Measurements from ENCODE around the gene CFAP92.
A peak's percentile ranks its signal among the peaks of the same experiment; 100 is the strongest.
"Not testable (repeated sequence)": the region's sequence is repeated elsewhere in the genome, so short reads cannot be mapped to it uniquely, and the experiment has no call there.

Gene CFAP92

DNA sequence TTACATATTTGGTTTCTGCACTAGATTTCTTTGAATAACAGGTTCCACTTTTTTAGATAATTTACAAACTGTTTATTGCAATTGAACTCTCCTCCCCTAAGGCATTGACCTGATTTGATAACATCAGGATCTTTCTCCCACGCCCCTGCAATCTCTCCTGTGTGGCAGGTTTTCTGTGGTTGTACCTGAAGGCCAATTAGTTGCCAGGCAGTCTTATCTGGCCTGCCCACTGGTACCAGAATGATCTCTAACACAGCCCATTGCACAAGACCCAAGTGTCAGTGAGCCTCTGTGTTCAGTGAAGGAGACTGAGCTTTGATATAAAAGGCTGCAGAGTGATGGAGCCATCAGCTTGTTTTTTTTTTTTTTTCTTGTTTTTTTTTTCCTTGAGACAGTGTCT, 111.2 kb downstream of the CFAP92 start:
- POLR2A ChIA-PET (ENCODE audit: low non-redundant PET): no interaction called here
- DNase-seq (ENCODE audit: low spot score): no peak
- no peak overlapping the region for H3K27ac ChIP-seq
- CTCF ChIA-PET: no interaction called here
- TF ChIP-seq, protein P1, sequence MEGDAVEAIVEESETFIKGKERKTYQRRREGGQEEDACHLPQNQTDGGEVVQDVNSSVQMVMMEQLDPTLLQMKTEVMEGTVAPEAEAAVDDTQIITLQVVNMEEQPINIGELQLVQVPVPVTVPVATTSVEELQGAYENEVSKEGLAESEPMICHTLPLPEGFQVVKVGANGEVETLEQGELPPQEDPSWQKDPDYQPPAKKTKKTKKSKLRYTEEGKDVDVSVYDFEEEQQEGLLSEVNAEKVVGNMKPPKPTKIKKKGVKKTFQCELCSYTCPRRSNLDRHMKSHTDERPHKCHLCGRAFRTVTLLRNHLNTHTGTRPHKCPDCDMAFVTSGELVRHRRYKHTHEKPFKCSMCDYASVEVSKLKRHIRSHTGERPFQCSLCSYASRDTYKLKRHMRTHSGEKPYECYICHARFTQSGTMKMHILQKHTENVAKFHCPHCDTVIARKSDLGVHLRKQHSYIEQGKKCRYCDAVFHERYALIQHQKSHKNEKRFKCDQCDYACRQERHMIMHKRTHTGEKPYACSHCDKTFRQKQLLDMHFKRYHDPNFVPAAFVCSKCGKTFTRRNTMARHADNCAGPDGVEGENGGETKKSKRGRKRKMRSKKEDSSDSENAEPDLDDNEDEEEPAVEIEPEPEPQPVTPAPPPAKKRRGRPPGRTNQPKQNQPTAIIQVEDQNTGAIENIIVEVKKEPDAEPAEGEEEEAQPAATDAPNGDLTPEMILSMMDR (conservative IDR thresholded peaks at IDR 0.05; ENCODE audit: low read depth): no peak

DNA sequence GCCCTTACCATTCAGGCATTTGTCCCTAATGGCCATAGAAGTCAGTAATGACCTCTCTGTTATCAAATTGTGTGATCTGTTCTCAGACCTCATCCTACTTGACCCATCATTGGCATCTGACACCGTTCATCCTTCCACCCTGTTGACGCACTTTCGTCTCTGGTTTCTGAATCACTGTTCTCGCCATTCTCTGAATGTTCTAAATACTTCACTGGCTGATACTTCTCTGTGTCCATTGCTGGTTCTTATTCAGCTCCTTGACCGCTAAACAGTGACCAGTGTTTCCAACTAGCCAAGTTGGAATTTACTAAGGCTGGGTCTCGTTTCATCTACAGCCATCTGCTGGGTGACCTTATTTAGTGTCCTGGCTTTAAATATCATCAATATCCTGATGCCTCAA, 112.3 kb downstream of the CFAP92 start:
- POLR2A ChIA-PET (ENCODE audit: low non-redundant PET): no interaction called here

DNA sequence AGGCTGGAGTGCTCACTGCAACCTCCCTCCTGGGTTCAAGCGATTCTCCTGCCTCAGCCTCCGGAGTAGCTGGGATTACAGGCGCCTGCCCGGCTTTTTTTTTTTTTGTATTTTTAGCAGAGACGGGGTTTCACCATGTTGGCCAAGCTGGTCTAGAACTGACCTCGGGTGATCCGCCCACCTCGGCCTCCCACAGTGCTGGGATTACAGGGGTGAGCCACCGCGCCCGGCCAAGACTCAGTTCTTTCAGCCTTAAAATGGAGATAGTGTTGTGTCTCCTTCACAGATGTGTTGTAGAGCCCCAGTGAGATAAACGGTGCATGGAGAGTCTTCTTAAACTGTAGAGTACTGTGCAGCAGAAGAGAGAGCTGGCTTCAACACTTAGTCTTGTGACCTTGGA, 113.4 kb downstream of the CFAP92 start:
- DNase-seq (ENCODE audit: low spot score); POLR2A ChIA-PET (ENCODE audit: low non-redundant PET): not testable (repeated sequence)
- CTCF ChIA-PET: interaction anchor here (1.0 to 2.2 kb wide), 2 partner anchors 125 to 200 kb away, joined by 4 to 7 read pairs; no protein-coding TSS in a partner anchor
- H3K27ac ChIP-seq: peak overlapping the region; percentile 81

More for the DNA sequence above, 112.3 kb downstream of the CFAP92 start:
- CTCF ChIA-PET: no interaction called here
- TF ChIP-seq, protein P1 (conservative IDR thresholded peaks at IDR 0.05; ENCODE audit: low read depth): no peak
- H3K27ac ChIP-seq: no peak overlapping the region
- DNase-seq (ENCODE audit: low spot score): no peak

DNA sequence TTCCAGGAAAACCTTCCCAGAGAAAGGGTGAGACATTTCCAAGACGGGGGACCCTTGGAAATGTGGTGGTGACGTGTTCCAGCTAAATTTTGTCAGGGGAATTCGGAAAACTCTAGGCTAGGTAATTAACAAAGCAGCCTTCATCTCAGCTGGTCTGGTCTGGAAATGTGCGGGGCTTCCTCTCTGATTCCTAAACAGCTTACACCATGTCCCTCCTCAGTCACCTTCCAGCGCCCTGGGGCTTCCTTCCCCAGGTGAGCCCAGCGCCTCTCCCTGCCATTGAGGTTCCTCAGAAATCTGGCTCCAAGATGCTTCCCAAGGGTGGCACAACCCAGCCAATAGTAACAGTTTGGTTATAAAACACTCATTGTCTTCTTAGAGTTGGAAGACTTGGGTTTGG, 113.9 kb downstream of the CFAP92 start:
- no peak for DNase-seq (ENCODE audit: low spot score)
- peak overlapping the region; percentile 81 for H3K27ac ChIP-seq
- TF ChIP-seq, protein P1 (conservative IDR thresholded peaks at IDR 0.05; ENCODE audit: low read depth): no peak
- ChIA-PET CTCF (interaction anchor here (1.0 to 2.2 kb wide), 2 partner anchors 125 to 199 kb away, joined by 4 to 7 read pairs; no protein-coding TSS in a partner anchor), POLR2A (ENCODE audit: low non-redundant PET) (interaction anchor here (0.6 kb wide), 1 partner anchor 13 kb away, joined by 4 read pairs; no protein-coding TSS in a partner anchor)

DNA sequence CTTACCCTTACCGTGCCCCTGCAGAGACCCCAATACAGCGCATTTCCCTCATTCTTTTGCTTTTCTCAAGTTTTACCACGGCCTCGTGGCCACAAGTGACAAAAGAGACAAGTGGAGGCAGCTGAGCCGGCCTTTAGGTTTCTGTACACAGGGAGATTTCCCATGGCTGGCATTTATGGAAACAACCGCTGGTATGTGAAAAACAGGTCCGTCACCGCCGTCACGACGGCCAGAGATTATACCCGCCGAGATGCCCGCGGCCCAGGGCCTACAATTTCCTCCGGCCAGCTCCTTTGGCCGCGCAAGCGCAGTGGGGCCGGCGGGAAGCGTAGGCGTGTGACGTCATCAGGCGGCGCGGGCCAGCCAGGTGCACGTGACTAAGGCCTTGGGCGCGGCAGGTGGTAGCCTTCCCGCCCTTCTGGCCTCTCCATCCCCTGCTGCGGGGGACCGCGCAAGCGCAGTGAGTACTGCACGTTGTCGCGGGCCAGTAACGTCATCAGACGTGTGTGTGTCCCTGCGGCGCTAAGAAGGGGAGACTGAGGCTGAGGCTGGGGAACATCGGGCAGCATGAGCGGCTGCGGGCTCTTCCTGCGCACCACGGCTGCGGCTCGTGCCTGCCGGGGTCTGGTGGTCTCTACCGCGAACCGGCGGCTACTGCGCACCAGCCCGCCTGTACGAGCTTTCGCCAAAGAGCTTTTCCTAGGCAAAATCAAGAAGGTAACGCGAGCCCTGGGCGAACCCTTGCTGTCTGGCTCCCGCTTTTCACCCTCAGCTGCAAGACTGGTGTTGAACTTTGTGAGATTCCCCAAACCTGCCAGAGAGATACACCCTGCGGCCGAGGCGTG, 114.5 kb downstream of the CFAP92 start, which contains the start of gene ACAD9:
ACAD9 (plus strand) TSS at position 496 of the 845 bp plus-strand sequence; CDS start at position 568, 72 bp downstream.
- ChIA-PET POLR2A (ENCODE audit: low non-redundant PET) (interaction anchor here (0.6 to 1.1 kb wide), 3 partner anchors 12 to 40 kb away, joined by 3 to 7 read pairs (median 4); no protein-coding TSS in a partner anchor), CTCF (interaction anchor here (0.6 to 2.2 kb wide), 3 partner anchors 124 to 262 kb away, joined by 3 to 7 read pairs (median 4); no protein-coding TSS in a partner anchor)
- H3K27ac ChIP-seq: peak within 1 kb of the TSS; percentile 81
- peak; percentile 100 for DNase-seq (ENCODE audit: low spot score)
- TF ChIP-seq, protein P1 (conservative IDR thresholded peaks at IDR 0.05; ENCODE audit: low read depth): no peak

DNA sequence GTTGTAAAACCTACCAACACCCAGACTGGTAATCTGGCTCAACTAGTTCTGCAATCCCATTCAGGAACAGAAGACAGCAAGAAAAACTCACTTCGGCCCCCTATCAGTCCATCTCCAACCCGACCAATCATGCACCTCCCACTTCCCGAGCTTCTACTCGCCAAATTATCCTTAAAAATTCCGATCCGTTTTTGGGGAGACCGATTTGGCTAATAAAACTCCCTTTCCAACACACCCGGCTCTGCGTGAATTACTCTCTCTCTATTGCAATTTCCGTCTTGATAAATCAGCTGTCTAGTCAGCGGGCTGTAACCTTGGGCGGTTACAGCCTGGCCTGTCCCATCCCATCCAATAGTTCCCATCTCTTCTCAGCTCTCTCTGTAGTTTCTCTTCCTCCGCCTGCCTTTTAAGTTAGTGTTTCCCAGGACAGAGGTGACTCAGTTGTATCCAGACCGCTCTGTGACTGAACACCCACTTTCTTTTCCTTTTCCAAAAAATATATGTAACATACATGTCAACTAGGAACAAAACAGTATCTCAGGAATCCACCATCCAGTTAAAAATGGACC, 115.2 kb downstream of the CFAP92 start:
- TF ChIP-seq, protein P1 (conservative IDR thresholded peaks at IDR 0.05; ENCODE audit: low read depth): no peak
- POLR2A ChIA-PET (ENCODE audit: low non-redundant PET): interaction anchor here (0.6 to 1.1 kb wide), 2 partner anchors 12 to 41 kb away, joined by 3 to 7 read pairs; no protein-coding TSS in a partner anchor
- peak overlapping the region; percentile 81 for H3K27ac ChIP-seq
- CTCF ChIA-PET: interaction anchor here (0.6 to 2.2 kb wide), 5 partner anchors 20 to 261 kb away, joined by 3 to 7 read pairs (median 3); no protein-coding TSS in a partner anchor
- DNase-seq (ENCODE audit: low spot score): peak; percentile 57
